Heart right ventricle (tissue), 16 donors: ENCODE data around the gene SIGLEC5. TPM values are rescaled to one million over a fixed set of nuclear protein-coding genes. Genes with fewer than 3 reads are reported as not detected.

ENCODE experiments used
- ATAC-seq, 8 donors: fragments of 200-7000 bp; cut with Tn5 transposase; one replicate each; pipeline ENCODE4 v1.9.1; 2020; ENCODE audit warnings: mild to moderate bottlenecking in 8 of 8, moderate library complexity in 8 of 8, moderate number of reproducible peaks in 1 of 8
- DNase-seq, 2 donors: peaks; one replicate each; pipeline ENCODE4 v3.0.0-alpha.2; 2020
- H3K27ac ChIP-seq, 10 donors: fragments of 200-600 bp; sonication (generic) in 2 of 10; one replicate each; pipeline versions ENCODE4 v1.5.0 to v1.8.0; 2020 to 2022; ENCODE audit warnings: mild to moderate bottlenecking in 3 of 10
- H3K27me3 ChIP-seq, 7 donors: fragments of 200-600 bp; one replicate each; pipeline ENCODE4 v1.8.0; 2021 to 2022; ENCODE audit warnings: mild to moderate bottlenecking in 2 of 7
- H3K36me3 ChIP-seq, 9 donors: fragments of 200-600 bp; sonication (generic) in 1 of 9; one replicate each; pipeline versions ENCODE4 v1.5.0 to v1.8.0; 2020 to 2022; ENCODE audit warnings: mild to moderate bottlenecking in 2 of 9
- H3K4me1 ChIP-seq, 9 donors: fragments of 200-600 bp; sonication (generic) in 1 of 9; one replicate each; pipeline versions ENCODE4 v1.5.0 to v1.8.0; 2020 to 2022; ENCODE audit warnings: mild to moderate bottlenecking in 4 of 9
- H3K4me3 ChIP-seq, 10 donors: fragments of 200-600 bp; sonication (generic) in 2 of 10; one replicate each; pipeline versions ENCODE4 v1.5.0 to v1.8.0; 2020 to 2022; ENCODE audit warnings: mild to moderate bottlenecking in 7 of 10, moderate library complexity in 2 of 10
- H3K9me3 ChIP-seq, 11 donors: fragments of 200-600 bp in 10 of 11; sonication (generic) in 2 of 11; one replicate each; pipeline versions ENCODE4 v1.5.0 to v1.8.0; 2013 to 2022; ENCODE audit warnings: mild to moderate bottlenecking in 2 of 11, control low read depth in 1 of 11, moderate library complexity in 1 of 11
- WGBS, 2 donors: extraction: QIAGEN DNeasy Blood & Tissue Kit; methylation state at CpG; one replicate each; pipeline ENCODE4 v1.1.7; 2013; ENCODE audit warnings: inconsistent platforms in 1 of 2; 5-methylcytosine and 5-hydroxymethylcytosine counted together
- intact Hi-C, 10 donors: fragments of 100-400 bp; cut with DNase I; formaldehyde crosslinking; loops; one replicate each; pipeline versions ENCODE4 v1.11.1 to v1.14.2; 2022
- polyA plus RNA-seq, 2 donors: library from polyadenylated mRNA; stranded (reverse); fragments of 200-250 nt; gene quantifications; one replicate each; pipeline ENCODE4 v1.2.3, GENCODE V29; 2013
- total RNA-seq, 10 donors: library from RNA; stranded (reverse); fragmentation: NEBNext Ultra II Directional in 3 of 10; extraction: Animal tissue kit (Norgen Biotek cat#: 25700) in 3 of 10; gene quantifications; one replicate each; pipeline versions ENCODE4 v1.2.1 to v1.2.4, GENCODE V29; 2021 to 2023
- TF ChIP-seq, protein P1 (sequence below), 9 donors: fragments of 200-600 bp; sonication (generic) in 2 of 9; IDR thresholded peaks; one replicate each; pipeline versions ENCODE4 v1.5.0 to v1.8.0; 2021 to 2022; ENCODE audit warnings: antibody characterized with exemption in 9 of 9, mild to moderate bottlenecking in 5 of 9, moderate library complexity in 1 of 9
- donor health status: Arrhythmogenic right ventricular cardiomyopathy.
- donor health status: ischemic (EF 13 %, LVEDD 7.1; RV severe dilation, severe dysfunction).
- donor health status: healthy with polysubstance abuse.
- donor health status: DM: no; HTN: yes; CAD: no.
- donor health status: DM: no; HTN: no; CAD: no.
- donor health status: ischemic (EF 25% LVEDD 6.9; RV normal size, moderate dysfunction).
- donor health status: ischemic (EF 25% LVEDD 5.7; RV mildly dilated, moderate dysfunction).
- donor health status: healthy.
- donor health status: DM: yes; HTN: yes; CAD: no.
- donor health status: Ischemic cardiomyopathy.
- donor health status: ischemic (EF 35%, LVEDD 5.7; RV mildly dilated, moderate dysfunction).
- donor health status: nonischemic (EF 11% LVEDD 7.7; RV severe dilation, severe dysfunction).
- donor health status: DM: yes; HTN: yes; CAD: no.
- donor health status: PGD.
- donor health status: ischemic (EF 29% LVEDD 5.4; RV normal size, mild dysfunction).
- donor health status: nonischemic (EF 23%, LVEDD 6.1; RV moderate dilation, normal function).

SIGLEC5 gene
- total and polyA plus RNA-seq, 12 donors: 0.01 to 1.2 (median 0.34) TPM; not detected in 4

DNA sequence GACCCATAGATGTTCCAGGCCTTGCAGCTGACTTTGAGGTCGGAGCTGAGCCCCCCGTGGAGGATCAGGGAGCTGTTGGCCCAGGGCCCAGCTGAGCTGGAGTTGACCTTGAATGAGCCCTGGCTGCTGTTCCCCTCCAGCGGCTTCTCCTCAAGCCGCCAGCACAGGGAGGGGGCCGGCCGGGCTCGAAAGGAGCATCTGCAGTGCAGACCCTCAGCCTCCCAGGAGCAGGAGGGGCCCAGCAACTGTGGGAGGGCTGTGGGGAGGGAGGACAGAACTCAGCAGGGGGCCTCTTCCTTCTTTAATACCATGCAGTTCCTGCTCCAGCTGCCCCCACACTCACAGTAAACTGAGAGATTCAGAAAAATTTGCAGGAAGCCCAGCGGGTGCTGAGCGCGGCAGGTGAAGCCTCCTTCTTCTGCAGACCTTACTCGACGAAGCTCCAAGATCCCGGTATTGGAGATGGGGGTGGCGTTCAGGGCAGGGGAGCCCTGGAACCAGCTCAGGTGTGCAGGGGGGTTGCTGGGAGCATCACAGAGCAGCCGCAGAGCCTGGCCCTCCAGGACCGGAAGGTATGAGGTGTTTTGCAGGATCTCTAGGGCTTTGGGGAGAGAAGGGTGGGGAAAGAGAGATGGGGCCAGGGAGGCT is 2.6 kb downstream of the SIGLEC5 start:
- TF ChIP-seq, protein P1, sequence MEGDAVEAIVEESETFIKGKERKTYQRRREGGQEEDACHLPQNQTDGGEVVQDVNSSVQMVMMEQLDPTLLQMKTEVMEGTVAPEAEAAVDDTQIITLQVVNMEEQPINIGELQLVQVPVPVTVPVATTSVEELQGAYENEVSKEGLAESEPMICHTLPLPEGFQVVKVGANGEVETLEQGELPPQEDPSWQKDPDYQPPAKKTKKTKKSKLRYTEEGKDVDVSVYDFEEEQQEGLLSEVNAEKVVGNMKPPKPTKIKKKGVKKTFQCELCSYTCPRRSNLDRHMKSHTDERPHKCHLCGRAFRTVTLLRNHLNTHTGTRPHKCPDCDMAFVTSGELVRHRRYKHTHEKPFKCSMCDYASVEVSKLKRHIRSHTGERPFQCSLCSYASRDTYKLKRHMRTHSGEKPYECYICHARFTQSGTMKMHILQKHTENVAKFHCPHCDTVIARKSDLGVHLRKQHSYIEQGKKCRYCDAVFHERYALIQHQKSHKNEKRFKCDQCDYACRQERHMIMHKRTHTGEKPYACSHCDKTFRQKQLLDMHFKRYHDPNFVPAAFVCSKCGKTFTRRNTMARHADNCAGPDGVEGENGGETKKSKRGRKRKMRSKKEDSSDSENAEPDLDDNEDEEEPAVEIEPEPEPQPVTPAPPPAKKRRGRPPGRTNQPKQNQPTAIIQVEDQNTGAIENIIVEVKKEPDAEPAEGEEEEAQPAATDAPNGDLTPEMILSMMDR (IDR thresholded peaks at IDR 0.05): no peak
- Histone ChIP-seq H3K4me1 (no peaks in the 10 kb centered on the region), H3K9me3 (peaks cover 0 to 2% (median 0%) of the 10 kb centered on the region in 11 donors), H3K36me3 (peaks cover 0 to 5% (median 0%) of the 10 kb centered on the region in 9 donors), H3K4me3 (peak overlapping the region in 1 of 10 donors; percentile 12), H3K27ac (no peak overlapping the region), H3K27me3 (peaks cover 0 to 23% (median 11%) of the 10 kb centered on the region in 7 donors)
- DNase-seq (no peak), ATAC-seq (no peak)
- 58 to 62% methylated on average over 16 of the region's 16 CpGs for WGBS, 2 donors
- intact Hi-C loops: no loop called here

DNA sequence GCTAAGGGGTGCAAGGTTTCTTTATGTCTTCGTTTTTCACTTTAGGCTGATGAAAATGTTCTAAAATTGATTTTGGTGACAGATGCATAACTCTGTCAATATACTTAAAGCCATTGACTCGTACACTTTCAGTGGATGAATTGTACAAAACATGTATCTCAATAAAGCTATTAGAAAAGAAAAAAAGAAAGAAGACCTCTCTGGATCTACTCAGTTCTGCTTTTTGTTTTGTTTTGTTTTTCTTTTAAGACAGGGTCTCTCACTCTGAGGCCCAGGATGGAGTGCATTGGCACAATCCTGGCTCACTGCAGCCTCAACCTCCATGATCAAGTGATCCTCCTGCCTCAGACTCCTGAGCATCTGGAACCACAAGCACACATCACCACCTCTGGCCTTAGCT is 3.5 kb downstream of the SIGLEC5 start:
- H3K9me3 ChIP-seq: peaks cover 0 to 4% (median 0%) of the 10 kb centered on the region in 11 donors
- no peak overlapping the region for H3K4me3 ChIP-seq
- peaks cover 0 to 5% (median 0%) of the 10 kb centered on the region in 9 donors for H3K36me3 ChIP-seq
- DNase-seq (no peak), ATAC-seq (no peak)
- H3K27me3 ChIP-seq: peaks cover 0 to 23% (median 11%) of the 10 kb centered on the region in 7 donors
- no peak overlapping the region for H3K27ac ChIP-seq
- WGBS, 2 donors: 53 to 54% methylated on average over 2 of the region's 2 CpGs
- peaks cover 0 to under 1% (median 0%) of the 10 kb centered on the region in 9 donors for H3K4me1 ChIP-seq
- TF ChIP-seq, protein P1 (IDR thresholded peaks at IDR 0.05): no peak
- intact Hi-C loops: no loop called here

DNA sequence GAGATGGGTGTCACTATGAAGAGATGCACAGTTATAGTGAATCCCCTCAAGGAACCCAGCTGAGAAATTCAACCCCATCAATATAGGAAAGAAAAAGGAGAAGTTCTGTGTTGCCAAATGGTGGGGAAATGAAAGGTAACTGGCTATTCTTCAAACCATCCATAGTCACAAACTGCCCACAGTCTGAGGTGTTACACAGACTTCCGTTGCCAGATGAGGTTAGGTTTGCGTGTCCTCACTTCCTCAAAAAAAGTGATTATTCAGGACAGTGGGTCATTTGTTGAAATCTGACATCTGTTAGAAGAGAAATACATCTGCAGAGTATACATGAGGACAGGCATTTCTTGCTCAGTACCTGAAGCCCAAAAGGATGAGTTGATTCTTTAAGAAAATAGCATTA is 9.0 kb downstream of the SIGLEC5 start:
- peaks cover 0 to 4% (median 0%) of the 10 kb centered on the region in 11 donors for H3K9me3 ChIP-seq
- WGBS, 2 donors: 27 to 53% methylated on average over 2 of the region's 2 CpGs
- intact Hi-C loops: no loop called here
- no peak overlapping the region for H3K4me3 ChIP-seq
- H3K27me3 ChIP-seq: peaks cover 0 to 18% (median 7%) of the 10 kb centered on the region in 7 donors
- TF ChIP-seq, protein P1 (IDR thresholded peaks at IDR 0.05): no peak
- peak overlapping the region in 1 of 10 donors; percentile 13 for H3K27ac ChIP-seq
- DNase-seq (no peak), ATAC-seq (no peak)
- H3K4me1 ChIP-seq: peaks cover 0 to 11% (median 0%) of the 10 kb centered on the region in 9 donors
- peaks cover 0 to 5% (median 0%) of the 10 kb centered on the region in 9 donors for H3K36me3 ChIP-seq

DNA sequence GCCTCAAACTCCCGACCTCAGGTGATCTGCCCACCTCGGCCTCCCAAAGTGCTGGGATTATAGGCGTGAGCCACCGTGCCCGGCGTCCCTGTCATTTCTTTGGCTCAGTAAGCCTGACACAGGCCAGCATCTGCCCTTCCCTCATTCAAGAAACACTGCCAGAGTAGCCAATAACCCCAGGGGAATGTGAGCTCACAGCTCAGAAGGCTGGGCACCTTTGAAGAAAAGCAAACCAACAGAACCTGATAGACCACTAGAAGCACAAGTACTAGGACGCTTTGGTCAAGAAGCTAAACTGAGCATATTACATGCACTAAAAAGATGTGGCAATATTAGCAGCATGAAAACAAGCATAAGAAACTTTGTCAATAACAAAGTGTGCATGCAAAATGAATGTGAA is 14.2 kb downstream of the SIGLEC5 start:
- Histone ChIP-seq H3K27me3 (peaks cover 0 to 54% (median 40%) of the 10 kb centered on the region in 7 donors), H3K27ac (no peak overlapping the region), H3K4me1 (peaks cover 0 to 4% (median 0%) of the 10 kb centered on the region in 9 donors), H3K36me3 (no peaks in the 10 kb centered on the region), H3K9me3 (peaks cover 0 to 6% (median 0%) of the 10 kb centered on the region in 11 donors), H3K4me3 (no peak overlapping the region)
- TF ChIP-seq, protein P1 (IDR thresholded peaks at IDR 0.05): no peak
- ATAC-seq: no peak
- DNase-seq: no peak
- 76 to 84% methylated on average over 7 of the region's 7 CpGs for WGBS, 2 donors
- intact Hi-C loops: no loop called here
